Upper lobe of left lung (tissue), 6 donors: ENCODE data around the gene RDH5. TPM values are rescaled to one million over a fixed set of nuclear protein-coding genes. Genes with fewer than 3 reads are reported as not detected.

Experiments used
- ATAC-seq, 2 donors: fragments of 200-7000 bp; cut with Tn5 transposase; one replicate each; pipeline ENCODE4 v1.9.1; 2022; ENCODE audit warnings: mild to moderate bottlenecking in 2 of 2, moderate library complexity in 2 of 2; ENCODE audit not compliant: low FRiP score in 2 of 2
- DNase-seq, 2 donors: peaks; one replicate each; pipeline ENCODE4 v3.0.0-alpha.2; 2019 to 2020
- H3K27ac ChIP-seq, 4 donors: fragments of 200-600 bp; sonication (generic); one replicate each; pipeline ENCODE4 v1.5.1; 2016 to 2019
- H3K27me3 ChIP-seq, 4 donors: fragments of 200-600 bp; sonication (generic); one replicate each; pipeline ENCODE4 v1.5.1; 2017 to 2019
- H3K36me3 ChIP-seq, 4 donors: fragments of 200-600 bp; sonication (generic); one replicate each; pipeline ENCODE4 v1.5.1; 2016 to 2019
- H3K4me1 ChIP-seq, 4 donors: fragments of 200-600 bp; sonication (generic); one replicate each; pipeline ENCODE4 v1.5.1; 2018 to 2019
- H3K4me3 ChIP-seq, 4 donors: fragments of 200-600 bp; sonication (generic); one replicate each; pipeline ENCODE4 v1.5.1; 2017 to 2019; ENCODE audit warnings: mild to moderate bottlenecking in 2 of 4, moderate library complexity in 1 of 4
- H3K9me3 ChIP-seq, 4 donors: fragments of 200-600 bp; sonication (generic); one replicate each; pipeline ENCODE4 v1.5.1; 2018 to 2019
- EP300 ChIP-seq, 4 donors: sonication (generic); formaldehyde crosslinking; IDR thresholded peaks; one replicate each; pipeline ENCODE4 v1.5.1; 2017; ENCODE audit warnings: antibody characterized with exemption in 4 of 4, control low read depth in 2 of 4
- POLR2A ChIP-seq, 4 donors: fragments of 450-650 bp; IDR thresholded peaks; one replicate each; pipeline ENCODE4 v1.5.1; 2016 to 2017; ENCODE audit warnings: antibody characterized with exemption in 4 of 4, mild to moderate bottlenecking in 2 of 4
- POLR2AphosphoS5 ChIP-seq, 2 donors: sonication (generic); formaldehyde crosslinking; IDR thresholded peaks; one replicate each; pipeline ENCODE4 v1.5.1; 2017; ENCODE audit warnings: antibody characterized with exemption in 2 of 2
- WGBS, 2 donors: methylation state at CpG; one replicate each; pipeline ENCODE4 v1.1.5; 2017 to 2018; 5-methylcytosine and 5-hydroxymethylcytosine counted together
- total RNA-seq, 6 donors: library from RNA; depleted of rRNA in 4 of 6; stranded (reverse); fragments of >200 nt in 4 of 6; gene quantifications; one replicate each; pipeline versions ENCODE4 v1.1.0 to v1.2.1, GENCODE V29; 2016 to 2021
- TF ChIP-seq, protein P1 (sequence below), 6 experiments: fragments of 450-650 bp in 4 of 6; fragments of 200-600 bp in 2 of 6; sonication (generic) in 2 of 6; IDR thresholded peaks; one replicate each; pipeline ENCODE4 v1.5.1; 2016 to 2019; ENCODE audit warnings: antibody characterized with exemption in 6 of 6
- donor health status: DM: no; HTN: no; CAD: no; lungs with moderate emphysema.
- donor health status: DM: no; HTN: yes; CAD: no; lungs with severe emphysema.

The RDH5 gene
- total RNA-seq, 6 donors from 2014 or later, result 3.8 to 37.7 (median 5.6) TPM

DNA sequence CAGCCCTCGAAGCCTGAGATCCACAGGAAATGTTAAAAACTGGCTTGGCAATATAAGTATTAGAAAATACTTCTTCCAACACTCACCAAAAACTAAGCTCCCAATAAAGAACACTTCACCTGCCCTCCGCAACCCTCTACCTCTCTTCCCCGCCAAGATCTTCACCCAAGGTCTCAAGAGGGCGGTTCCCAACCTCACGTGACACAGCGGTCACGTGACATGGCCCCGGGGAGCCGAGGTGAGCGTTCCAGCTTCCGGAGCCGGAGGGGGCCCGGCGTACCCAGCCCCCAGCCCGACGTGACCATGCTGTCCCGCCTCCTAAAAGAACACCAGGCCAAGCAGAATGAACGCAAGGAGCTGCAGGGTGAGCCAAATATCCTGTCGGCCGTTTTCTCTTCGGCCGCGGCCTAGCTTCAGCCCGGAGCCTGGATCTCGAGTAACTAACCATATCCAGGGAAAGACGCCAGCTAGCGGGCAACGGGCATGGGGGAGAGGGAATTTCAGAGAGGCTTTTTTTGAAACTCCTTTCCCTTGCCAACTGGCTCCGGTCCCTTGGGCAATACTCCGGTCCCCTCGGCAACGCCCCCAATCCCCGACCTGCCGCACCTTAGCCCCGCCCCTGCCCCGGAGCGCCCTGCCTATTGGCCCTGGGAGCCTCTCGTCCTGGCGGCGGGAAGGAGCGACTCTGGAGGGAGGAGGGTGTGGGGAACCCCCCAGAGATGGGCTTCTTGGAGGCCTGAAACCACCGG is 4.2 kb upstream of the RDH5 start, which contains the start of gene BLOC1S1:
TSS of gene BLOC1S1 (plus strand) at position 214 of the 749 bp plus-strand sequence. CDS start at position 220, 6 bp downstream.
- H3K27me3 ChIP-seq, result no peaks in the 10 kb centered on the region
- H3K36me3 ChIP-seq, result peaks cover 0 to 6% (median 2%) of the 10 kb centered on the region in 4 donors
- ATAC-seq (peak; percentile 87 to 92), DNase-seq (peak; percentile 94 to 97)
- H3K9me3 ChIP-seq, result no peaks in the 10 kb centered on the region
- TF ChIP-seq, protein P1, sequence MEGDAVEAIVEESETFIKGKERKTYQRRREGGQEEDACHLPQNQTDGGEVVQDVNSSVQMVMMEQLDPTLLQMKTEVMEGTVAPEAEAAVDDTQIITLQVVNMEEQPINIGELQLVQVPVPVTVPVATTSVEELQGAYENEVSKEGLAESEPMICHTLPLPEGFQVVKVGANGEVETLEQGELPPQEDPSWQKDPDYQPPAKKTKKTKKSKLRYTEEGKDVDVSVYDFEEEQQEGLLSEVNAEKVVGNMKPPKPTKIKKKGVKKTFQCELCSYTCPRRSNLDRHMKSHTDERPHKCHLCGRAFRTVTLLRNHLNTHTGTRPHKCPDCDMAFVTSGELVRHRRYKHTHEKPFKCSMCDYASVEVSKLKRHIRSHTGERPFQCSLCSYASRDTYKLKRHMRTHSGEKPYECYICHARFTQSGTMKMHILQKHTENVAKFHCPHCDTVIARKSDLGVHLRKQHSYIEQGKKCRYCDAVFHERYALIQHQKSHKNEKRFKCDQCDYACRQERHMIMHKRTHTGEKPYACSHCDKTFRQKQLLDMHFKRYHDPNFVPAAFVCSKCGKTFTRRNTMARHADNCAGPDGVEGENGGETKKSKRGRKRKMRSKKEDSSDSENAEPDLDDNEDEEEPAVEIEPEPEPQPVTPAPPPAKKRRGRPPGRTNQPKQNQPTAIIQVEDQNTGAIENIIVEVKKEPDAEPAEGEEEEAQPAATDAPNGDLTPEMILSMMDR (IDR thresholded peaks at IDR 0.05), result peak in 2 of 6 experiments; percentile 11 to 19
- TF ChIP-seq POLR2A (IDR thresholded peaks at IDR 0.05) (peak in 3 of 4 donors; percentile 15 to 72 (median 46)), EP300 (IDR thresholded peaks at IDR 0.05) (peak in 2 of 4 donors; percentile 51 to 89), POLR2AphosphoS5 (IDR thresholded peaks at IDR 0.05) (peak; percentile 89 to 90)
- WGBS, 2 donors, result 0 to 2% methylated on average over 27 to 39 of the region's 42 CpGs
- peaks cover 27 to 58% (median 39%) of the 10 kb centered on the region in 4 donors for H3K4me1 ChIP-seq
- peak within 1 kb of the TSS; percentile 93 to 97 (median 94) for H3K27ac ChIP-seq
- peak within 1 kb of the TSS; percentile 78 to 97 (median 88) for H3K4me3 ChIP-seq

DNA sequence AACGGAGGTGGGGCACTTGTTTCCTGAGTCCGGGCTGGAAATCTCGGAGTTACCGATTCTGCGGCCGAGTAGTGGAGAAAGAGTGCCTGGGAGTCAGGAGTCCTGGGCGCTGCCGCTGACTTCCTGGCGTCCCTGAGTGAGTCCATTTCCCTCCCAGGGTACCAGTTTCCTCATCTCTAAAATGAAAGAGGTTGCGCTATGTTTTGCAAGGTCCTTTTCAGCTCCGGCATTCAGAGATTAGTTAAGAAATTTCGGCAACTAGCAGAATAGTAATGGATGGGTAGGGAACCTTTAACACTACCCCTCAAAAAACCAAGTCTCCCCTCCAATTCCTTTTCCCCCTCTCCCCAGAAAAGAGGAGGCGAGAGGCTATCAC is 3.6 kb upstream of the RDH5 start:
- no peak for TF ChIP-seq POLR2A (IDR thresholded peaks at IDR 0.05)
- TF ChIP-seq EP300 (IDR thresholded peaks at IDR 0.05), result no peak
- TF ChIP-seq, protein P1 (IDR thresholded peaks at IDR 0.05), result peak in 1 of 6 experiments; percentile 18
- TF ChIP-seq POLR2AphosphoS5 (IDR thresholded peaks at IDR 0.05), result no peak
- WGBS, 2 donors, result 6 to 11% methylated on average over 6 to 13 of the region's 13 CpGs
- peaks cover 32 to 63% (median 41%) of the 10 kb centered on the region in 4 donors for H3K4me1 ChIP-seq
- H3K27ac ChIP-seq, result peak overlapping the region; percentile 93 to 97 (median 94)
- peaks cover 0 to 6% (median 2%) of the 10 kb centered on the region in 4 donors for H3K36me3 ChIP-seq
- DNase-seq (no peak), ATAC-seq (peak; percentile 1 to 26)
- no peaks in the 10 kb centered on the region for H3K27me3 ChIP-seq
- peak overlapping the region; percentile 78 to 97 (median 88) for H3K4me3 ChIP-seq
- H3K9me3 ChIP-seq, result no peaks in the 10 kb centered on the region

DNA sequence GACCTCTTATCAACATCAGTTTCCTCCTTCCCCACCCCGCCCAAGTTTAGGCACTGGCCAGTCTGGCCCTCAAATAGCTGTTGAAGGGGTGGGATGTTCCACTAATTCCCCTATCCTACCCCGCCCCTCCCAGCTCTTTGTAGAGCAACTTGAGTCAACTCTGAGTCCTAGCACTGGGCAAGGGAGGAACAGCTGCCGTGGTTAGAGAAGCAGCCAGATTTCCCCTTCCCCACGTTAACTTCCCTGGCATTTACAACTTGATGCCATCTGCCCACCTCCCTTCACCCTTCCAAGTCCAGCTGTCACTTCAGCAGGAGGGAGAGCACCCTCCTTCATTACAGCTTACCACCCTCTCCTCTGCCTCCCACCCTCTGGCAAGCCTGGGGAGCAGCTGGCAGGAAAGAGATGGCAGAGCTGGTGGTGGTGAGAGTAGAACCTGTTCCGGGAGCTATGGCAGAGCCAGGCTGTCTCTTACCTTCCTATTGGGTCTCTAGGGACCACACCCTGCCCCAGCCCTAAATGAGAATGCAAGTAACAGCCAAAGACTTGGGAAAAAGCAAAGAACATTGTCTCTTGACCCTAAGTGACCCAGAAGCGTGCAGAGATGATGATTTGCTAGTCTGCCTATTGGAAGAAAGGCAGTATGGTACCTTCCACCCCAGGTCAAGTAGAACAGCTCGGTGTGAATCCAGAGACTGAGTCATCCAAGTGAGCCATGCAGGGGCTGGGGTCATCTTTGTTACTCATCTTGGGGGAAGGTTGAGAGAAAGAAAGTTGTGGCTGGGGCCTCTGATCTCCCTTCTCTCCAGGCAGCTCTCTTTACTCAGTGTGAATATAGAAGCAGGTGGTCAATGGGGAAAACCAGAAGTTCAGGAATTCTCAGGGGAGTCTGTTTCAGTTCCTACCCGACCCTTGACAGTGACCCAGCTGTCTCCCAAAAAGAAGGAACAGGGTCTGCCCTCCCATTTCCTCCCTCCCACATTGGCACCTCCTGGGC is 2.9 kb upstream of the RDH5 start:
- Histone ChIP-seq H3K4me1 (peaks cover 32 to 63% (median 41%) of the 10 kb centered on the region in 4 donors), H3K36me3 (peaks cover 0 to 6% (median 2%) of the 10 kb centered on the region in 4 donors), H3K27me3 (no peaks in the 10 kb centered on the region), H3K9me3 (no peaks in the 10 kb centered on the region), H3K27ac (peak overlapping the region; percentile 93 to 97 (median 94)), H3K4me3 (peak overlapping the region in 3 of 4 donors; percentile 87 to 97 (median 89))
- no peak for DNase-seq
- 40 to 46% methylated on average over 8 of the region's 8 CpGs for WGBS, 2 donors
- TF ChIP-seq POLR2AphosphoS5 (IDR thresholded peaks at IDR 0.05) (no peak), EP300 (IDR thresholded peaks at IDR 0.05) (no peak), POLR2A (IDR thresholded peaks at IDR 0.05) (no peak)
- TF ChIP-seq, protein P1 (IDR thresholded peaks at IDR 0.05), result no peak
- no peak for ATAC-seq

DNA sequence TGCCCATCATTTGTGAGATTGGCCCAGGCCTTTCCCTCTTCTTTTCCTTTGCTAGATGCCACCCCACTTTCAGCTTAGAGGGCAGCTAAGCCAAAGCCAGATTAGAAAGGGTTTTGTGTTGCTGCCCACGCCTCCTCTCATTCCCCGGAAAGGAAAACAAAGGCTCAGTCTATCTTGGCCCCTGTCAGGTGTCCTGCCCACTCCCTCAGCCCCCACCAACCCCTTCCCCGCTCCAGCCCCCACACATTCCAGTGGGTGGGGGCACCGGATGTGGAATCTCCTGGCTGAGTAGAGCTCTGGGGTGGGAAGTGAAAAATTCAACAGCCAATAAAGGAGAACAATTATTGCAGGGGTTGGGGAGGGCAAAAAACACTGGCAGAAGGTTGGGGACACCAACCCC is 2.2 kb upstream of the RDH5 start:
- H3K36me3 ChIP-seq, result peaks cover 0 to 9% (median 6%) of the 10 kb centered on the region in 4 donors
- no peak overlapping the region for H3K4me3 ChIP-seq
- H3K27me3 ChIP-seq, result no peaks in the 10 kb centered on the region
- TF ChIP-seq POLR2A (IDR thresholded peaks at IDR 0.05), result no peak
- TF ChIP-seq EP300 (IDR thresholded peaks at IDR 0.05), result no peak
- no peak for TF ChIP-seq POLR2AphosphoS5 (IDR thresholded peaks at IDR 0.05)
- TF ChIP-seq, protein P1 (IDR thresholded peaks at IDR 0.05), result no peak
- H3K9me3 ChIP-seq, result no peaks in the 10 kb centered on the region
- no peak for ATAC-seq
- DNase-seq, result no peak
- H3K4me1 ChIP-seq, result peaks cover 32 to 63% (median 41%) of the 10 kb centered on the region in 4 donors
- peak overlapping the region in 3 of 4 donors; percentile 44 to 97 (median 93) for H3K27ac ChIP-seq
- 42 to 48% methylated on average over 4 of the region's 4 CpGs for WGBS, 2 donors
